Mesodermal cell (in vitro differentiated cells): ENCODE results near the gene TECPR1.

Experiments used
- H3K27ac ChIP-seq: 2 replicates; pipeline ENCODE4 v1.7.0; 2013; ENCODE audit warnings: mild to moderate bottlenecking, low read depth, low read length, moderate library complexity; ENCODE audit not compliant: severe bottlenecking
- H3K36me3 ChIP-seq: 2 replicates; pipeline ENCODE4 v1.7.1; 2013; ENCODE audit warnings: mild to moderate bottlenecking, low read length, moderate library complexity; ENCODE audit not compliant: control insufficient read depth, insufficient read depth
- H3K4me1 ChIP-seq: one replicate; pipeline ENCODE4 v1.7.1; 2013; ENCODE audit warnings: mild to moderate bottlenecking, low read length; ENCODE audit not compliant: insufficient read depth, control insufficient read depth, poor library complexity, severe bottlenecking
- H3K4me3 ChIP-seq: 2 replicates; pipeline ENCODE4 v1.7.0; 2013; ENCODE audit warnings: low read length, control low read depth, mild to moderate bottlenecking; ENCODE audit not compliant: insufficient read depth, poor library complexity, severe bottlenecking; ENCODE audit errors: extremely low read depth
- H3K9me3 ChIP-seq: 2 replicates; pipeline ENCODE4 v1.7.1; 2013; ENCODE audit warnings: mild to moderate bottlenecking, low read length, moderate library complexity; ENCODE audit not compliant: control insufficient read depth
- WGBS, 2 experiments: methylation state at CpG; one replicate each; pipeline ENCODE4 v1.1.5; 2013; ENCODE audit warnings: missing lambda C conversion rate in 2 of 2; ENCODE audit not compliant: insufficient coverage in 2 of 2; 5-methylcytosine and 5-hydroxymethylcytosine counted together

The TECPR1 gene

DNA sequence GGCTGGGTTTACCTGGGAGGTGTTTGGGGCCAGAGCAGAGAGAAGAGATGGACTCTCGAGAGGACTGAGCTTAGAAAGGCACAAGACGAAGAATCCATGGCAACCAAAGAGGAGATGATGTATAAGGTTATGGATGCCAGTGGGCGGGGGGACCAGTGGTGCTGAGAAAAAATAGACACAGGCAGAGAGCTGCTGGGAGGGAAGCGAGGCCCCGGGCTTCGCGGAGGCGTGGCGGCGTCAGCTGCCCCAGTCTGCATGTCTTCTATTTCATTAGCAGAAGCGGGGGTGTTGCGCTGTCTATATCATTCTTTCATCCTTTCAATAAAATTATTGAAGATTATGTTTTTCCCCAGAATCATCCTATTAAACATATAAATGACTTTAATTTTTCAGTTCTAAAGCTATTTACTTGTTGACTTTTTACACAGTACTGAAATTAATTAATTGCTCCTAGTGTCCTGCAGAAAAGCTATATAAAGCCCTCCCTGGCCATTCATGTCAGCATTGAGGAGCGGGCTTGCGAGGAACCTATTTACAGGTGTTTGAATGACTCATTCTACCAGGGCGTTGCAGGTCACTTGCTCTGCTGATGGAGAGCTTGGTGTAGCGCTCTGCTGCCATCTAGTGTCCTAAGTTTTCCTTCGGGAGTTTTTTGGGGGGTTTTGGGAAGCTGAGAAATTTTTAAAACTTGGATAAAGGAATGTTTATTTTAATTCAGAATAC, 83.7 kb downstream of the TECPR1 start:
- WGBS, 2 experiments, result 68% methylated on average over 14 of the region's 17 CpGs
- Histone ChIP-seq H3K27ac (no peak overlapping the region), H3K4me3 (no peak overlapping the region)

GRCh38 chr7:98167653-98168052, 84.4 kb downstream of the TECPR1 start:
- Histone ChIP-seq H3K9me3 (no peaks in the 10 kb centered on the region), H3K4me3 (no peak overlapping the region), H3K27ac (no peak overlapping the region), H3K4me1 (peaks cover 2% of the 10 kb centered on the region), H3K36me3 (peaks cover 14% of the 10 kb centered on the region)
- WGBS, 2 experiments, result 91 to 95% methylated on average over 13 to 15 of the region's 15 CpGs

More for the DNA sequence above, 83.7 kb downstream of the TECPR1 start:
- Histone ChIP-seq H3K9me3 (no peaks in the 10 kb centered on the region), H3K36me3 (peaks cover 14% of the 10 kb centered on the region), H3K4me1 (peaks cover 2% of the 10 kb centered on the region)

DNA sequence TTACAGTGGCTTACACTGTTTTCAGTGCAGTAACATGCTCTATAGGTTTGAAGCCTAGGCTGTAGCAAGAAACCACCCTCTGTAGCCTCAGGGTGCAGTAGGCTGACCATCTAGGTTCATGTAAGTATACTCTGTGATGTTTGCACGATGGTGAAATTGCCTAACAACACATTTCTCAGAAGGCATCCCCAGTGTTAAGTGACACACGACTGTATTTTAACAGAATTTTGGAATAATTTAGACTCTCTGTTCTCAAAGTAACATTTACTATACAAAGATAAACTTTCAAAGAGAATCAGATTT, 85.4 kb downstream of the TECPR1 start:
- peaks cover 9% of the 10 kb centered on the region for H3K36me3 ChIP-seq
- H3K9me3 ChIP-seq, result no peaks in the 10 kb centered on the region
- peaks cover 2% of the 10 kb centered on the region for H3K4me1 ChIP-seq
- 100% methylated on average over 1 of the region's 2 CpGs for WGBS, 2 experiments
- H3K27ac ChIP-seq, result no peak overlapping the region
- no peak overlapping the region for H3K4me3 ChIP-seq

DNA sequence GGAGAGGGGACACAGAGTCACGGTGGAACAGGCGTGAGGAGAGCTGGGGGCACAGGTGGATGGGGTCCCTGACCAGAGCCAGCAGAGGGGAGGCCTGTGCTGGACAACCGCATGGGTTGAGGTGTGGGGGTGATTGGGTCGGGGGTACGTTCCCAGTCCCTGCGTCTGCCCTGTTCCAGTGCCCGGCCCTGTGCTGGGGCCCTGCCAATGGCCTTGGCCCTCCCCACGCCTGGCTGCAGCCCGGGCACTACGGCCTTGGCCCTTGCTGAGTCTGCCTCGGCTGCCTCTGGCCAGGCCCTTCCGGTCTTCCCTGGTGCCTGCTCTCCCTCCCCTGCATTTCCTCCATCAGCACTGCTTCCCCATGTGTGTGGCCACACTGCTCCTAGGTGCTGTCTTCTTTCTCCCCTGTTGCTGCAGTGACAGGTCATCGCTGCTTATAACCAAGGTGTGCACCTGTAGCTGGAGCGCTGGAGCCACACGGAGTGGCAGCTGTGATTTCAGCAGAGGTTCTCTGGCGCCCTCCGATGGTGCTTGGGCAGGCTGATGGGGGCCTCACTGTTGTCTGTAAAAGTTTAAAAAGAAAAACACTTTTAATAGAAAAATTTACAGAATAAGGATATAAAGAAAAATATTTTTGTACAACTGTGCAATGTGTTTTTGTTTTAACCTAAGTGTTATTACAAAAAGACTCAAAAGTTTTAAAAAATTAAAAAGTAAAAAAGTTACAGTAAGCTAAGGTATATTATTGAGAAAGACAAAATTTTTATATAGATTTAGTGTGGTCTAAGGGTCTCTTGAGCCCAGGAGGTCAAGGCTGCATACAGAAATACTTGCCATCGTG, 86.0 kb downstream of the TECPR1 start:
- 78 to 83% methylated on average over 4 to 14 of the region's 18 CpGs for WGBS, 2 experiments
- peaks cover 5% of the 10 kb centered on the region for H3K36me3 ChIP-seq
- H3K4me1 ChIP-seq, result peaks cover 2% of the 10 kb centered on the region
- no peaks in the 10 kb centered on the region for H3K9me3 ChIP-seq
- H3K4me3 ChIP-seq, result no peak overlapping the region
- H3K27ac ChIP-seq, result no peak overlapping the region
